ENCODE data around the gene TCF23. TPM values are rescaled to one million over a fixed set of nuclear protein-coding genes. Genes with fewer than 3 reads are reported as not detected.
"Not testable (repeated sequence)": the region's sequence is repeated elsewhere in the genome, so short reads cannot be mapped to it uniquely, and the experiment has no call there.

TCF23 gene
- under 1 TPM in 6 of 8 experiments, not detected in 2; 0.09 to 0.66 (median 0.23) TPM for total RNA-seq

GRCh38 chr2:27148801-27149439 lies at the start of gene TCF23:
TSS of gene TCF23 (plus strand) at chr2:27149004. CDS start at chr2:27149134, 130 bp downstream.
- ATAC-seq (replicated peaks in 6 of 8) = no peak
- Histone ChIP-seq H3K27ac (no peak within 1 kb of the TSS), H3K4me1 (replicated peaks in 1 of 2) (no peaks in the 10 kb centered on the region), H3K4me3 (no peak within 1 kb of the TSS)
- in situ Hi-C loops (cut with MboI; ENCODE audit: low pct_unique_long_range_greater_than_20kb in 2 of 9, low sequenced_read_pairs in 9 of 9, unreplicated experiment in 9 of 9) = no loop called here
- WGBS, 10 experiments = 40 to 90% (median 87%) methylated on average over 1 to 3 of the region's 12 CpGs; no CpG with 5 or more reads in 7 of the 10 experiments

DNA sequence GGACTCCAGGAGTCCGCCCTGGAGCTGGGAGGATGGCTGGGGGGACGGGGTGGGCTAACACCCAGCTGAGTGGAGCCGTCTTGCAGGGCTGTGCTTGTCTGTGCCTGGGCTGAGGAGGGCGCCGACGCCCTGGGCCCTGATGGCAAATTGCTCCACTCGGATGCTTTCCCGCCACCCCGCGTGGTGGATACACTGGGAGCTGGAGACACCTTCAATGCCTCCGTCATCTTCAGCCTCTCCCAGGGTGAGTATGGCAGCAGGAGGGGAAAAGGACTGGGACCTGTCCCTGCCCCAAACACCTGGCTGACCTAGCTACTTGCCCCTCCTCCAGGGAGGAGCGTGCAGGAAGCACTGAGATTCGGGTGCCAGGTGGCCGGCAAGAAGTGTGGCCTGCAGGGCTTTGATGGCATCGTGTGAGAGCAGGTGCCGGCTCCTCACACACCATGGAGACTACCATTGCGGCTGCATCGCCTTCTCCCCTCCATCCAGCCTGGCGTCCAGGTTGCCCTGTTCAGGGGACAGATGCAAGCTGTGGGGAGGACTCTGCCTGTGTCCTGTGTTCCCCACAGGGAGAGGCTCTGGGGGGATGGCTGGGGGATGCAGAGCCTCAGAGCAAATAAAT lies 49.4 kb upstream of the TCF23 start:
- H3K4me3 ChIP-seq = no peak overlapping the region
- H3K4me1 ChIP-seq (replicated peaks in 1 of 2) = peaks cover 2 to 4% of the 10 kb centered on the region in 2 donors
- in situ Hi-C loops (cut with MboI; ENCODE audit: low pct_unique_long_range_greater_than_20kb in 2 of 9, low sequenced_read_pairs in 9 of 9, unreplicated experiment in 9 of 9) = loop anchor here in 3 of 9 experiments (10.0 to 25.0 kb wide), 3 partner anchors 105 to 137 kb away; partner anchors contain the start of genes ATRAID (in 1 of the 3), CAD (in 1 of the 3), MAPRE3 (in 1 of the 3) and SLC5A6 (in 1 of the 3)
- 77 to 100% (median 96%) methylated on average over 1 to 5 of the region's 19 CpGs; no CpG with 5 or more reads in 7 of the 10 experiments for WGBS, 10 experiments
- no peak for ATAC-seq (replicated peaks in 6 of 8)
- H3K27ac ChIP-seq = no peak overlapping the region

- Histone ChIP-seq H3K4me1 (replicated peaks in 1 of 2) (peaks cover 2 to 4% of the 10 kb centered on the region in 2 donors), H3K4me3 (no peak overlapping the region), H3K27ac (no peak overlapping the region)
- 28 to 89% (median 72%) methylated on average over 1 to 3 of the region's 10 CpGs; no CpG with 5 or more reads in 6 of the 10 experiments for WGBS, 10 experiments
- no peak for ATAC-seq (replicated peaks in 6 of 8)
- in situ Hi-C loops (cut with MboI; ENCODE audit: low pct_unique_long_range_greater_than_20kb in 2 of 9, low sequenced_read_pairs in 9 of 9, unreplicated experiment in 9 of 9) = loop anchor here in 3 of 9 experiments (25.0 kb wide), 1 partner anchor 187 kb away; the partner anchor contains the start of genes DNAJC5G (in 3 of the 3) and TRIM54 (in 3 of the 3)
Measured at GRCh38 chr2:27100036-27100435, 48.8 kb upstream of the TCF23 start.

- no CpG with 5 or more reads among the region's 5 CpGs for WGBS, 10 experiments
- H3K27ac ChIP-seq = no peak overlapping the region
- no peak for ATAC-seq (replicated peaks in 6 of 8)
- in situ Hi-C loops (cut with MboI; ENCODE audit: low pct_unique_long_range_greater_than_20kb in 2 of 9, low sequenced_read_pairs in 9 of 9, unreplicated experiment in 9 of 9) = loop anchor here in 3 of 9 experiments (25.0 kb wide), 1 partner anchor 185 kb away; the partner anchor contains the start of genes DNAJC5G (in 3 of the 3) and TRIM54 (in 3 of the 3)
- no peaks in the 10 kb centered on the region for H3K4me1 ChIP-seq (replicated peaks in 1 of 2)
- H3K4me3 ChIP-seq = no peak overlapping the region
Measured at GRCh38 chr2:27102329-27102728, 46.5 kb upstream of the TCF23 start.

DNA sequence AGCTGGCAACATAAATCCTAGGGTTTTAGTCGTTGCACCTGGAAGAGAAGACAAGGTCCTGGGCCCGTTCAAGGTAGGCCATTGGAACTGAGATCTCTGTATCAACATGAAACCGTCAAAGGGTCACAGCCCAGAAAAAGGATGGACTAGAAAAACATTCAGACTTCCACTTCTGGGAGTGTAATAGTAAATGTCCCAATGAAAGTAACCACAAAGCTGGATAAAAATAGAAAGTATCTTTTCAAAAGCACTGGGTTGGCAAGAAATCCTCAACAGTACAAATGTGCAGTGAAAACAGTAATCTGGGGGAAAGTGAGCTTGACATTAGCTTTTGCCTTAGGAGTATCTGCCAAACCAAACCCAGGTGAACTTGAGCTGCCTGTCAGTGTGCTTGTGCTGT lies 42.8 kb upstream of the TCF23 start:
- Histone ChIP-seq H3K4me1 (replicated peaks in 1 of 2) (no peaks in the 10 kb centered on the region), H3K4me3 (no peak overlapping the region), H3K27ac (no peak overlapping the region)
- 25 to 100% (median 67%) methylated on average over 1 to 3 of the region's 3 CpGs; no CpG with 5 or more reads in 3 of the 10 experiments for WGBS, 10 experiments
- in situ Hi-C loops (cut with MboI; ENCODE audit: low pct_unique_long_range_greater_than_20kb in 2 of 9, low sequenced_read_pairs in 9 of 9, unreplicated experiment in 9 of 9) = loop anchor here in 3 of 9 experiments (25.0 kb wide), 1 partner anchor 181 kb away; the partner anchor contains the start of genes DNAJC5G (in 3 of the 3) and TRIM54 (in 3 of the 3)
- no peak for ATAC-seq (replicated peaks in 6 of 8)

DNA sequence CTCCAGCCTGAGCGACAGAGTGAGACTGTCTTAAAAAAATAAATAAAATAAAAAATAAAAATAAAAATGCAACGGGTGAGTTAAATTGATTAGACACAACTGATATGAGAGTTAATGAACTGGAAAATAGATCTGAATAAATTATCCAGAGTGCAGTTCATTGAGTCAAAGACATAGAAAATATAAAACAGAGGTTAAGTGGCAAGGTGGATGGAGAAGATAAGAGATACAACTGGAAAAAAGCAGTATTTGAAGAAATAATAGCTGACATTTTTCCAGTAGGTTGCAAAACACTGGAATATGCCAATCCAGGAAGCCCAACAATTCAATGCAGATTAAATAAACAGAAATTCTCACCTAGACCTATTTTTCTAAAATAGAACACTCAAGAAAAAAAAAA lies 40.6 kb upstream of the TCF23 start:
- WGBS, 10 experiments = 61 to 100% (median 84%) methylated on average over 2 of the region's 2 CpGs; no CpG with 5 or more reads in 1 of the 10 experiments
- in situ Hi-C loops (cut with MboI; ENCODE audit: low pct_unique_long_range_greater_than_20kb in 2 of 9, low sequenced_read_pairs in 9 of 9, unreplicated experiment in 9 of 9) = loop anchor here in 3 of 9 experiments (25.0 kb wide), 1 partner anchor 179 kb away; the partner anchor contains the start of genes DNAJC5G (in 3 of the 3) and TRIM54 (in 3 of the 3)
- ATAC-seq (replicated peaks in 6 of 8) = no peak
- Histone ChIP-seq H3K27ac (no peak overlapping the region), H3K4me1 (replicated peaks in 1 of 2) (no peaks in the 10 kb centered on the region), H3K4me3 (no peak overlapping the region)

DNA sequence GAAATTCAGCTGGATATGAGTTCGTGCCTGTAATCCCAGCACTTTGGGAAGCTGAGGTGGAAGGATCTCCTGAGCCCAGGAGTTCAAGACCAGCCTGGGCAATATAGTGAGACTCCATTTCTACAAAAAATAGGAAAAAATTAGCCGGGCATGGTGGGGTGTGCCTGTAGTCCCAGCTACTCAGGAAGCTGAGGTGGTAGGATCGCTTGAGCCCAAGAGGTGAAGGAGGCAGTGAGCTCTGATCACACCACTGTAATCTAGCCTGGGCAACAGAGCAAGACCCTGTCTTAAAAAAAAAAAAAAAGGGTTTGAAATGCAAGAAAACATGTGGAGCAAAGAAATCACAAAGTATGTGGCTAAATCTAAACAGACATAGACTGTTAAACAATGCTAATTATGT lies 39.7 kb upstream of the TCF23 start:
- in situ Hi-C loops (cut with MboI; ENCODE audit: low pct_unique_long_range_greater_than_20kb in 2 of 9, low sequenced_read_pairs in 9 of 9, unreplicated experiment in 9 of 9) = loop anchor here in 3 of 9 experiments (25.0 kb wide), 1 partner anchor 178 kb away; the partner anchor contains the start of genes DNAJC5G (in 3 of the 3) and TRIM54 (in 3 of the 3)
- Histone ChIP-seq H3K4me3 (no peak overlapping the region), H3K27ac (no peak overlapping the region), H3K4me1 (replicated peaks in 1 of 2) (no peaks in the 10 kb centered on the region)
- WGBS, 10 experiments = 60 to 100% (median 100%) methylated on average over 1 to 2 of the region's 3 CpGs; no CpG with 5 or more reads in 3 of the 10 experiments
- no peak for ATAC-seq (replicated peaks in 6 of 8)

GRCh38 chr2:27110603-27111352 lies 38.0 kb upstream of the TCF23 start:
- not testable (repeated sequence) for H3K27ac ChIP-seq; H3K4me3 ChIP-seq; ATAC-seq (replicated peaks in 6 of 8); H3K4me1 ChIP-seq (replicated peaks in 1 of 2)
- 67 to 91% (median 81%) methylated on average over 2 to 17 of the region's 24 CpGs for WGBS, 10 experiments
- in situ Hi-C loops (cut with MboI; ENCODE audit: low pct_unique_long_range_greater_than_20kb in 2 of 9, low sequenced_read_pairs in 9 of 9, unreplicated experiment in 9 of 9) = loop anchor here in 3 of 9 experiments (25.0 kb wide), 1 partner anchor 177 kb away; the partner anchor contains the start of genes DNAJC5G (in 3 of the 3) and TRIM54 (in 3 of the 3)

GRCh38 chr2:27111392-27112078 lies 37.3 kb upstream of the TCF23 start:
- 80 to 100% (median 97%) methylated on average over 1 to 5 of the region's 49 CpGs; no CpG with 5 or more reads in 7 of the 10 experiments for WGBS, 10 experiments

GRCh38 chr2:27115519-27115918 lies 33.3 kb upstream of the TCF23 start:
- no peak for ATAC-seq (replicated peaks in 6 of 8)
- no peak overlapping the region for H3K27ac ChIP-seq
- 0 to 65% (median 20%) methylated on average over 1 to 2 of the region's 2 CpGs; no CpG with 5 or more reads in 2 of the 10 experiments for WGBS, 10 experiments
- in situ Hi-C loops (cut with MboI; ENCODE audit: low pct_unique_long_range_greater_than_20kb in 2 of 9, low sequenced_read_pairs in 9 of 9, unreplicated experiment in 9 of 9) = loop anchor here in 3 of 9 experiments (25.0 kb wide), 1 partner anchor 172 kb away; the partner anchor contains the start of genes DNAJC5G (in 3 of the 3) and TRIM54 (in 3 of the 3)
- H3K4me1 ChIP-seq (replicated peaks in 1 of 2) = peaks cover 0 to 11% of the 10 kb centered on the region in 2 donors
- no peak overlapping the region for H3K4me3 ChIP-seq

More at GRCh38 chr2:27111392-27112078, 37.3 kb upstream of the TCF23 start:
- H3K27ac ChIP-seq; H3K4me1 ChIP-seq (replicated peaks in 1 of 2); ATAC-seq (replicated peaks in 6 of 8); H3K4me3 ChIP-seq: not testable (repeated sequence)
- in situ Hi-C loops (cut with MboI; ENCODE audit: low pct_unique_long_range_greater_than_20kb in 2 of 9, low sequenced_read_pairs in 9 of 9, unreplicated experiment in 9 of 9) = loop anchor here in 3 of 9 experiments (25.0 kb wide), 1 partner anchor 176 kb away; the partner anchor contains the start of genes DNAJC5G (in 3 of the 3) and TRIM54 (in 3 of the 3)

- in situ Hi-C loops (cut with MboI; ENCODE audit: low pct_unique_long_range_greater_than_20kb in 2 of 9, low sequenced_read_pairs in 9 of 9, unreplicated experiment in 9 of 9) = loop anchor here in 3 of 9 experiments (25.0 kb wide), 1 partner anchor 169 kb away; the partner anchor contains the start of genes DNAJC5G (in 3 of the 3) and TRIM54 (in 3 of the 3)
- Histone ChIP-seq H3K27ac (no peak overlapping the region), H3K4me1 (replicated peaks in 1 of 2) (peaks cover 3 to 13% of the 10 kb centered on the region in 2 donors), H3K4me3 (peak overlapping the region; percentile 41 to 64 (median 47))
- peak; percentile 17 to 58 (median 52) for ATAC-seq (replicated peaks in 6 of 8)
- WGBS, 10 experiments = 0 to 45% (median 10%) methylated on average over 1 to 7 of the region's 14 CpGs; no CpG with 5 or more reads in 4 of the 10 experiments
Measured at GRCh38 chr2:27117995-27118524, 30.7 kb upstream of the TCF23 start.

All from motor neuron (in vitro differentiated cells).